IMR-90 (cell line): ENCODE data around the gene ERVMER34-1. TPM values are rescaled to one million over a fixed set of nuclear protein-coding genes. Genes with fewer than 3 reads are reported as not detected.

ENCODE experiments used
- ATAC-seq: fragments of 200-7000 bp; cut with Tn5 transposase; 2 replicates; pipeline ENCODE4 v1.9.1; 2020; ENCODE audit warnings: low read depth, mild to moderate bottlenecking, moderate library complexity
- BruUV-seq: library from RNA; stranded (reverse); fragments of 400-500 nt; replicated peaks from 2 replicates; lab custom pipeline; 2021; lab: Mats Ljungman, UMichigan
- CTCF ChIA-PET: fragments of 300-600 bp; formaldehyde crosslinking; extraction: SDS; loops from one replicate; lab custom pipeline; 2021; ENCODE audit warnings: antibody characterized with exemption; lab: Yijun Ruan, JAX
- POLR2A ChIA-PET: fragments of 300-600 bp; sonication (Branson Sonifier 250); formaldehyde crosslinking; loops from one replicate; lab custom pipeline; 2022; ENCODE audit warnings: antibody characterized with exemption; ENCODE audit not compliant: unreplicated experiment; lab: Charles Lee
- DNase-seq: peaks from one replicate; pipeline ENCODE4 v3.0.0; 2013
- H2AFZ ChIP-seq: replicated peaks from 2 replicates; pipeline ENCODE3; 2013; ENCODE audit warnings: low read length, mild to moderate bottlenecking; ENCODE audit not compliant: poor library complexity
- H2AK5ac ChIP-seq: 2 replicates; pipeline ENCODE4 v1.6.1; 2013; ENCODE audit warnings: low read depth, low read length, inconsistent platforms
- H2AK9ac ChIP-seq: replicated peaks from 2 replicates; pipeline ENCODE3; 2013; ENCODE audit warnings: mild to moderate bottlenecking, low read depth, low read length, moderate library complexity; ENCODE audit not compliant: poor library complexity
- H2BK120ac ChIP-seq: 2 replicates; pipeline ENCODE4 v1.6.1; 2013; ENCODE audit warnings: low read depth, low read length, inconsistent platforms
- H2BK15ac ChIP-seq: 3 replicates; pipeline ENCODE4 v1.6.1; 2013; ENCODE audit warnings: low read depth, low read length, inconsistent platforms
- H2BK20ac ChIP-seq: 2 replicates; pipeline ENCODE4 v1.6.1; 2013; ENCODE audit warnings: low read depth, mild to moderate bottlenecking, inconsistent platforms, low read length, moderate library complexity
- H2BK5ac ChIP-seq: 2 replicates; pipeline ENCODE4 v1.6.1; 2013; ENCODE audit warnings: mild to moderate bottlenecking, low read depth, low read length, inconsistent platforms; ENCODE audit not compliant: poor library complexity, severe bottlenecking
- H3K14ac ChIP-seq: replicated peaks from 2 replicates; pipeline ENCODE4 v1.6.1; 2013; ENCODE audit warnings: low read depth, low read length, inconsistent platforms
- H3K18ac ChIP-seq: 2 replicates; pipeline ENCODE4 v1.6.1; 2013; ENCODE audit warnings: low read depth, low read length, control low read depth
- H3K23ac ChIP-seq: 2 replicates; pipeline ENCODE4 v1.6.1; 2013; ENCODE audit warnings: low read depth, low read length, inconsistent platforms
- H3K27ac ChIP-seq: 2 replicates; pipeline ENCODE4 v1.5.1; 2013; ENCODE audit warnings: mild to moderate bottlenecking, control low read depth, low read length; ENCODE audit not compliant: insufficient read depth
- H3K27me3 ChIP-seq: 2 replicates; pipeline ENCODE4 v1.6.1; 2013; ENCODE audit warnings: low read length; ENCODE audit not compliant: control insufficient read depth, insufficient read depth
- H3K36me3 ChIP-seq: 2 replicates; pipeline ENCODE4 v1.6.1; 2013; ENCODE audit warnings: low read length, mixed read lengths; ENCODE audit not compliant: control insufficient read depth, insufficient read depth
- H3K4ac ChIP-seq: 2 replicates; pipeline ENCODE4 v1.6.1; 2013; ENCODE audit warnings: low read depth, low read length, inconsistent platforms
- H3K4me1 ChIP-seq: 2 replicates; pipeline ENCODE4 v1.6.1; 2013; ENCODE audit warnings: low read length, mixed read lengths; ENCODE audit not compliant: control insufficient read depth, insufficient read depth
- H3K4me2 ChIP-seq: 2 replicates; pipeline ENCODE4 v1.6.1; 2013; ENCODE audit warnings: low read depth, mild to moderate bottlenecking, control low read depth, low read length, moderate library complexity
- H3K4me3 ChIP-seq: 2 replicates; pipeline ENCODE4 v1.5.1; 2013; ENCODE audit warnings: low read depth, mild to moderate bottlenecking, control low read depth, low read length, moderate library complexity; ENCODE audit not compliant: insufficient read depth
- H3K56ac ChIP-seq: 2 replicates; pipeline ENCODE4 v1.6.1; 2013; ENCODE audit warnings: low read length, inconsistent platforms; ENCODE audit not compliant: insufficient read depth; ENCODE audit errors: extremely low read depth
- H3K79me1 ChIP-seq, 2 experiments: 2 replicates each; pipeline ENCODE4 v1.6.1; 2013; ENCODE audit warnings: low read length in 2 of 2, inconsistent platforms in 1 of 2, low read depth in 1 of 2
- H3K9ac ChIP-seq: 2 replicates; pipeline ENCODE4 v1.6.1; 2013; ENCODE audit warnings: low read depth, low read length, control low read depth
- H3K9me1 ChIP-seq: 2 replicates; pipeline ENCODE4 v1.6.1; 2013; ENCODE audit warnings: low read length, inconsistent platforms; ENCODE audit not compliant: insufficient read depth
- H3K9me3 ChIP-seq: 2 replicates; pipeline ENCODE4 v1.6.1; 2013; ENCODE audit warnings: low read length; ENCODE audit not compliant: control insufficient read depth, insufficient read depth
- H4K20me1 ChIP-seq: 2 replicates; pipeline ENCODE4 v1.6.1; 2013; ENCODE audit warnings: low read length, inconsistent platforms; ENCODE audit not compliant: insufficient read depth
- H4K5ac ChIP-seq: 2 replicates; pipeline ENCODE4 v1.6.1; 2013; ENCODE audit warnings: mild to moderate bottlenecking, low read depth, low read length, control low read depth
- H4K8ac ChIP-seq, 2 experiments: 2 replicates each; pipeline ENCODE4 v1.6.1; 2013; ENCODE audit warnings: low read depth in 2 of 2, low read length in 2 of 2, control low read depth in 1 of 2, inconsistent platforms in 1 of 2
- H4K91ac ChIP-seq: 2 replicates; pipeline ENCODE4 v1.6.1; 2013; ENCODE audit warnings: low read depth, low read length, inconsistent platforms; ENCODE audit not compliant: insufficient read depth
- MXI1 ChIP-seq: IDR thresholded peaks from 2 replicates; pipeline ENCODE4 v1.6.1; 2012; ENCODE audit warnings: low read depth, mild to moderate bottlenecking, low read length, moderate library complexity, borderline replicate concordance
- RAD21 ChIP-seq: IDR thresholded peaks from 2 replicates; pipeline ENCODE4 v1.6.1; 2012; ENCODE audit warnings: low read length, improper control_type of control experiment
- RCOR1 ChIP-seq: IDR thresholded peaks from 2 replicates; pipeline ENCODE4 v1.6.1; 2012; ENCODE audit warnings: mild to moderate bottlenecking, low read length, improper control_type of control experiment; ENCODE audit not compliant: insufficient replicate concordance
- RFX5 ChIP-seq: IDR thresholded peaks from 2 replicates; pipeline ENCODE4 v1.8.0; 2012; ENCODE audit warnings: low read depth, mild to moderate bottlenecking, low read length, moderate library complexity
- SMC3 ChIP-seq: fragments of 150-350 bp; IDR thresholded peaks from 2 replicates; pipeline ENCODE4 v1.6.1; 2016; ENCODE audit warnings: low read depth, mild to moderate bottlenecking, antibody characterized with exemption, low read length, moderate library complexity
- dilution Hi-C: fragments of 300-500 bp; cut with HindIII; formaldehyde crosslinking; loops from one replicate; pipeline ENCODE4 v1.14.3; 2018; ENCODE audit warnings: low sequenced_read_pairs; ENCODE audit not compliant: unreplicated experiment
- in situ Hi-C: fragments of 300-500 bp; cut with MboI; formaldehyde crosslinking; loops from 3 replicates; pipeline ENCODE4 v1.14.3; 2019; ENCODE audit warnings: low sequenced_read_pairs, inconsistent platforms, mixed read lengths
- intact Hi-C: fragments of 100-400 bp; cut with micrococcal nuclease; formaldehyde crosslinking; loops from 2 replicates; pipeline ENCODE4 v1.10.0; 2022
- polyA plus RNA-seq, 3 experiments: library from polyadenylated mRNA; depleted of rRNA; stranded (reverse); fragments of >200 nt; gene quantifications; 2 replicates each; pipeline ENCODE4 v1.2.3, GENCODE V29; 2012; ENCODE audit warnings: low replicate concordance in 1 of 3
- total RNA-seq: library from RNA; depleted of rRNA; stranded (reverse); fragments of >200 nt; gene quantifications from 2 replicates; pipeline ENCODE4 v1.2.3, GENCODE V29; 2012

The ERVMER34-1 gene
- total and polyA plus RNA-seq, 2 of the 4 experiments (the other 2 are of a cell fraction): not detected

DNA sequence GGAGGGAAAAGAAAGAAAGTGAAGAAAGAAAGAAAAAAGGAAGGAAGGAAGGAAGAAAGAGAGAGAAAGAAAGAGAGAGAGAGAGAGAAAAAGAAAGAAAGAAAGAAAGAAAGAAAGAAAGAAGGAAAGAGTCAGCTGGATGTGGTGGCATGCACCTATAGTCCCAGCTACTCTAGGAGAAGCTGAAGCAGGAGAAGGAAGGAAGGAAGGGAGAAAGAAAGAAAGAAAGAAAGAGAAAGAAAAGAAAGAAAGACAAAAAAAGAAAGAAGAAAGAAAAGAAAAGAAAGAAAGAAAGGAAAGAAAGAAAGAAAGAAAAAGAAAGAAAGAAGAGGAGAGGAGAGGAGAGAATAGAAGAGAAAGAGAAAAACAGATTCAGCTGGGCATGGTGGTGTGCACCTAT is 44.3 kb upstream of the ERVMER34-1 start:
- no peak overlapping the region for H2BK20ac ChIP-seq
- no peaks in the 10 kb centered on the region for H4K20me1 ChIP-seq
- no peaks in the 10 kb centered on the region for H3K9me1 ChIP-seq
- H3K18ac ChIP-seq: no peak overlapping the region
- H4K8ac ChIP-seq: no peak overlapping the region
- H3K79me1 ChIP-seq: no peaks in the 10 kb centered on the region
- H2AFZ ChIP-seq: no peak overlapping the region
- H4K5ac ChIP-seq: no peak overlapping the region
- ChIA-PET CTCF (interaction anchor here (0.6 kb wide), 1 partner anchor 77 kb away, joined by 3 read pairs; no protein-coding TSS in a partner anchor), POLR2A (interaction anchor here (0.7 kb wide), 1 partner anchor 16 kb away, joined by 8 read pairs; no protein-coding TSS in a partner anchor)
- no peak overlapping the region for H3K23ac ChIP-seq
- BruUV-seq: no TSS peak
- no peak overlapping the region for H3K9ac ChIP-seq
- no peaks in the 10 kb centered on the region for H3K36me3 ChIP-seq
- H3K4me1 ChIP-seq: no peaks in the 10 kb centered on the region
- ATAC-seq (no peak), DNase-seq (no peak)
- dilution Hi-C loops: no loop called here
- no peak overlapping the region for H3K4me3 ChIP-seq
- no peak overlapping the region for H2BK120ac ChIP-seq
- no peak for TF ChIP-seq RAD21
- TF ChIP-seq RCOR1: no peak
- no peak for TF ChIP-seq SMC3
- no peak for TF ChIP-seq RFX5
- TF ChIP-seq MXI1: no peak
- no peak overlapping the region for H4K91ac ChIP-seq
- H2AK5ac ChIP-seq: no peak overlapping the region
- H3K27ac ChIP-seq: no peak overlapping the region
- H3K56ac ChIP-seq: no peak overlapping the region
- no peak overlapping the region for H2BK15ac ChIP-seq
- peaks cover 5% of the 10 kb centered on the region for H3K27me3 ChIP-seq
- no peak overlapping the region for H2BK5ac ChIP-seq
- intact Hi-C loops: no loop called here
- H3K9me3 ChIP-seq: no peaks in the 10 kb centered on the region
- H2AK9ac ChIP-seq: no peak overlapping the region
- in situ Hi-C loops: no loop called here
- H3K4ac ChIP-seq: no peak overlapping the region
- H3K4me2 ChIP-seq: no peak overlapping the region
- H3K14ac ChIP-seq: no peak overlapping the region
